Measurements from ENCODE around the gene CXCL11. TPM values are rescaled to one million over a fixed set of nuclear protein-coding genes. Genes with fewer than 3 reads are reported as not detected.
A peak's percentile ranks its signal among the peaks of the same experiment; 100 is the strongest.

The CXCL11 gene
- total RNA-seq, 1 donor, result not detected

- TF ChIP-seq CTCF (IDR thresholded peaks at IDR 0.05; ENCODE audit: insufficient read depth, low read depth, low read length), result no peak
- no peak for DNase-seq (ENCODE audit: low read depth)
- H3K4me3 ChIP-seq (ENCODE audit: low read depth, low read length), result no peak overlapping the region
Observed at GRCh38 chr4:76072760-76073159, 36.9 kb upstream of the CXCL11 start.

GRCh38 chr4:76067652-76068286 is 31.9 kb upstream of the CXCL11 start:
- TF ChIP-seq CTCF (IDR thresholded peaks at IDR 0.05; ENCODE audit: insufficient read depth, low read depth, low read length), result peak; percentile 85
- DNase-seq (ENCODE audit: low read depth), result peak; percentile 79
- no peak overlapping the region for H3K4me3 ChIP-seq (ENCODE audit: low read depth, low read length)

- H3K4me3 ChIP-seq (ENCODE audit: low read depth, low read length), result no peak overlapping the region
- TF ChIP-seq CTCF (IDR thresholded peaks at IDR 0.05; ENCODE audit: insufficient read depth, low read depth, low read length), result no peak
- no peak for DNase-seq (ENCODE audit: low read depth)
Observed at GRCh38 chr4:76066546-76066945, 30.7 kb upstream of the CXCL11 start.

GRCh38 chr4:76061982-76062381 is 26.1 kb upstream of the CXCL11 start:
- TF ChIP-seq CTCF (IDR thresholded peaks at IDR 0.05; ENCODE audit: insufficient read depth, low read depth, low read length), result no peak
- DNase-seq (ENCODE audit: low read depth), result peak; percentile 17
- H3K4me3 ChIP-seq (ENCODE audit: low read depth, low read length), result no peak overlapping the region

- H3K4me3 ChIP-seq (ENCODE audit: low read depth, low read length), result no peak overlapping the region
- DNase-seq (ENCODE audit: low read depth), result no peak
- no peak for TF ChIP-seq CTCF (IDR thresholded peaks at IDR 0.05; ENCODE audit: insufficient read depth, low read depth, low read length)
Observed at GRCh38 chr4:76061421-76061820, 25.6 kb upstream of the CXCL11 start.

GRCh38 chr4:76060506-76060905 is 24.6 kb upstream of the CXCL11 start:
- no peak for TF ChIP-seq CTCF (IDR thresholded peaks at IDR 0.05; ENCODE audit: insufficient read depth, low read depth, low read length)
- DNase-seq (ENCODE audit: low read depth), result no peak
- H3K4me3 ChIP-seq (ENCODE audit: low read depth, low read length), result no peak overlapping the region

GRCh38 chr4:76059750-76060149 is 23.9 kb upstream of the CXCL11 start:
- TF ChIP-seq CTCF (IDR thresholded peaks at IDR 0.05; ENCODE audit: insufficient read depth, low read depth, low read length), result no peak
- no peak for DNase-seq (ENCODE audit: low read depth)
- no peak overlapping the region for H3K4me3 ChIP-seq (ENCODE audit: low read depth, low read length)
